HL-60 (cell line): ENCODE data around the gene KIZ.

Source experiments
- GABPA ChIP-seq: IDR thresholded peaks from 2 replicates; pipeline ENCODE4 v1.6.1; 2012; ENCODE audit warnings: low read depth
- POLR2AphosphoS5 ChIP-seq: IDR thresholded peaks from 2 replicates; pipeline ENCODE4 v1.6.1; 2012; ENCODE audit warnings: low read depth
- SPI1 ChIP-seq: IDR thresholded peaks from 2 replicates; pipeline ENCODE4 v1.6.1; 2012; ENCODE audit warnings: low read depth, mild to moderate bottlenecking, borderline replicate concordance
- TF ChIP-seq, protein P1 (sequence below): IDR thresholded peaks from one replicate; pipeline ENCODE4 v1.5.1; 2011; ENCODE audit warnings: low read length, control low read depth, inconsistent platforms; ENCODE audit not compliant: insufficient read depth
- TF ChIP-seq, protein P2 (sequence below): IDR thresholded peaks from 2 replicates; pipeline ENCODE4 v1.6.1; 2012; ENCODE audit warnings: low read depth; ENCODE audit not compliant: insufficient replicate concordance

DNA sequence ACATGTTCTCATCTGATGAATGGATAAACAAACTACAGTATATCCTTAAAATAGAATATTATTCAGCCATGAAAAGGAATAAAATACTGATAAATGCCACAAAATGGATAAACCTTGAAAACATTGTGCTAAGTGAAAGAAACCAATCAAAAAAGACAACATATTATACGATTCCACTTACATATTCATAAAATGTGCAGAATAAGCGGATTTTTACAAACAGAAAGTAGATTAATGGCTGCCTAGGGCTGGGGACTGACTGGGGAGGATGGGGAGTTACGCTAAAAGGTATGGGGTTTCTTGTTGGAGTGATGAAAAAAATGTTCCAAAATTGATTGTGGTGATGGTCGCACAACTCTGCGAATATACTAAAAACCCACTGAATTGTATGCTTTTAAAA, 29.4 kb downstream of the KIZ start:
- TF ChIP-seq, protein P1, sequence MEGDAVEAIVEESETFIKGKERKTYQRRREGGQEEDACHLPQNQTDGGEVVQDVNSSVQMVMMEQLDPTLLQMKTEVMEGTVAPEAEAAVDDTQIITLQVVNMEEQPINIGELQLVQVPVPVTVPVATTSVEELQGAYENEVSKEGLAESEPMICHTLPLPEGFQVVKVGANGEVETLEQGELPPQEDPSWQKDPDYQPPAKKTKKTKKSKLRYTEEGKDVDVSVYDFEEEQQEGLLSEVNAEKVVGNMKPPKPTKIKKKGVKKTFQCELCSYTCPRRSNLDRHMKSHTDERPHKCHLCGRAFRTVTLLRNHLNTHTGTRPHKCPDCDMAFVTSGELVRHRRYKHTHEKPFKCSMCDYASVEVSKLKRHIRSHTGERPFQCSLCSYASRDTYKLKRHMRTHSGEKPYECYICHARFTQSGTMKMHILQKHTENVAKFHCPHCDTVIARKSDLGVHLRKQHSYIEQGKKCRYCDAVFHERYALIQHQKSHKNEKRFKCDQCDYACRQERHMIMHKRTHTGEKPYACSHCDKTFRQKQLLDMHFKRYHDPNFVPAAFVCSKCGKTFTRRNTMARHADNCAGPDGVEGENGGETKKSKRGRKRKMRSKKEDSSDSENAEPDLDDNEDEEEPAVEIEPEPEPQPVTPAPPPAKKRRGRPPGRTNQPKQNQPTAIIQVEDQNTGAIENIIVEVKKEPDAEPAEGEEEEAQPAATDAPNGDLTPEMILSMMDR, result no peak
- TF ChIP-seq POLR2AphosphoS5, result no peak
- TF ChIP-seq, protein P2, sequence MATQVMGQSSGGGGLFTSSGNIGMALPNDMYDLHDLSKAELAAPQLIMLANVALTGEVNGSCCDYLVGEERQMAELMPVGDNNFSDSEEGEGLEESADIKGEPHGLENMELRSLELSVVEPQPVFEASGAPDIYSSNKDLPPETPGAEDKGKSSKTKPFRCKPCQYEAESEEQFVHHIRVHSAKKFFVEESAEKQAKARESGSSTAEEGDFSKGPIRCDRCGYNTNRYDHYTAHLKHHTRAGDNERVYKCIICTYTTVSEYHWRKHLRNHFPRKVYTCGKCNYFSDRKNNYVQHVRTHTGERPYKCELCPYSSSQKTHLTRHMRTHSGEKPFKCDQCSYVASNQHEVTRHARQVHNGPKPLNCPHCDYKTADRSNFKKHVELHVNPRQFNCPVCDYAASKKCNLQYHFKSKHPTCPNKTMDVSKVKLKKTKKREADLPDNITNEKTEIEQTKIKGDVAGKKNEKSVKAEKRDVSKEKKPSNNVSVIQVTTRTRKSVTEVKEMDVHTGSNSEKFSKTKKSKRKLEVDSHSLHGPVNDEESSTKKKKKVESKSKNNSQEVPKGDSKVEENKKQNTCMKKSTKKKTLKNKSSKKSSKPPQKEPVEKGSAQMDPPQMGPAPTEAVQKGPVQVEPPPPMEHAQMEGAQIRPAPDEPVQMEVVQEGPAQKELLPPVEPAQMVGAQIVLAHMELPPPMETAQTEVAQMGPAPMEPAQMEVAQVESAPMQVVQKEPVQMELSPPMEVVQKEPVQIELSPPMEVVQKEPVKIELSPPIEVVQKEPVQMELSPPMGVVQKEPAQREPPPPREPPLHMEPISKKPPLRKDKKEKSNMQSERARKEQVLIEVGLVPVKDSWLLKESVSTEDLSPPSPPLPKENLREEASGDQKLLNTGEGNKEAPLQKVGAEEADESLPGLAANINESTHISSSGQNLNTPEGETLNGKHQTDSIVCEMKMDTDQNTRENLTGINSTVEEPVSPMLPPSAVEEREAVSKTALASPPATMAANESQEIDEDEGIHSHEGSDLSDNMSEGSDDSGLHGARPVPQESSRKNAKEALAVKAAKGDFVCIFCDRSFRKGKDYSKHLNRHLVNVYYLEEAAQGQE, result no peak
- TF ChIP-seq GABPA, result no peak
- TF ChIP-seq SPI1, result no peak
